SKM-1 (cell line): ENCODE measurements around the gene ARMS2.

Source experiments
- DNase-seq: peaks from one replicate; lab custom pipeline; 2025; ENCODE audit not compliant: unreplicated experiment; lab: John Stamatoyannopoulos, UW

The ARMS2 gene

GRCh38 chr10:122454603-122455080, at the start of gene ARMS2:
Gene ARMS2, plus strand, starts transcription at chr10:122454653. Its CDS starts 75 bp downstream, at chr10:122454728.
- no peak for DNase-seq

DNA sequence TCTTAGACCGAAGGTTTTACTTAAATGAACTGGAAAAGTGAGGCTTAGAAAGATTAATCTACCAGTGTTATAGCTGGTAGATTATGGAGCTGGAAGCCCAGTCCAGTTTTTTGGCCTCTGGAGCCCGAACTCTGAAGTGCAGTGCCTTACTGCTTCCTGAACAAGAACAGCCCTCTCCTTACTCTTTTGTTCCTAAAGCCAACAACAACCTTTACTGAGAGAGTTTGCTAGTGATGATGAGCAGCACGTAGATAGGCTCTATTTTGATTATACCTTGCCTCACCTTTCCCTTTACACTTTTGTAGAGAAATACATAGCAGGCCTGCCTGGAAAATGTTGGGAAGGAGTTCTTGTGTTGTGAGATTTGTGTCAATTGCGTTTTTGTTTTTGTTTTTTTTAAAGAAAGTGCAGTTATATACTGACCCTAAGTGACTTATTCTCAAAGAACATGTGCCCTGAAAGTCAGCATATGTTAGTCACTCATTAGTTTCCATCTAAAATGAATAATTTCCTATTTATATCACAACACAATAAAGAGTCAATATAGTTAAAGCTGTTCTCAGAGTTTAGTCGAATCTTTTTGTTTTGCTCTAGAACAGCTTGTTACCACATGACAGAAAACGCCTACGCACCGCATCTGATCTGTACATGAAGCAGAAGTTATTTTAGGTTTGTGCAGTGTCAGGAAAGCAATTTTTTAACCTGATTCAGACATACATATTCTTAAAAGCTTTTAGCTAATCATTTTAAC, 46.9 kb upstream of the ARMS2 start:
- DNase-seq, result no peak

- DNase-seq, result no peak
Observed at GRCh38 chr10:122413327-122413726, 41.1 kb upstream of the ARMS2 start.

DNA sequence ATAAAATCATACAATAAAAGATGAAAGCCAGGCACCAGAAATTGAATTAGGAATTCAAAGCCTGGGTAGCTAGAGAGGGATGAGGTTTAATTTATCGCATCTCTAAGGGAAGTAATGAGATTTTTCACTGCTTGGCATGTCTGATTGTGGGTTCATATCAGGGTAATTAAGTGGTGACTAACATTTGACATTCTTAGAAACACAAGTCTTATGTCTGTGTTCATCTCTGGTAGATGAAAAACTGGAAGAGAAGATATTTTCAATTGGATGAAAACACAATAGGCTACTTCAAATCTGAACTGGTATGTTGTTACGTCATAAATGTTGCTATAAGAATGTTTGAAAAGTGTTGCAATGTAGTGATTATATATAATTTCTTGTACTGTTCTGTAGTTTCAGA, 36.8 kb upstream of the ARMS2 start:
- DNase-seq, result no peak

DNA sequence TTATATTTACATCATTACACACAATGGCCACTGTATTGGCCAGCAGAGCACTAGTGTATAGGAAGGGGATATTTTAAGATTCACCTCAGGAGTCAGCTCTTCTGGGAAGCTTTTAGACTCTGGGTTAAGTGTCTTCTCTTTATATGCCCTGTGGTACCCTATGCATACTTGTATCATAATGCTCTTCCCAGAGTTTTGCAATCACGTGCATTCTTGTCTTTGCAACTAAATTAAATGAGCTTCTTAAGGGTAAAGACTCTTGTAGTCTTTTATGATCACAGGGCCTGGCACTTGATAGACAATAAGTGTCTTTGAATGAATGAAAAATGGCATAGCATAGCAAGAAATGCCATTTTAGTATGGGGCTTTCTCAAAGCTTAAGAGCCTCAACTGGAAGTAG, 35.4 kb upstream of the ARMS2 start:
- no peak for DNase-seq

DNA sequence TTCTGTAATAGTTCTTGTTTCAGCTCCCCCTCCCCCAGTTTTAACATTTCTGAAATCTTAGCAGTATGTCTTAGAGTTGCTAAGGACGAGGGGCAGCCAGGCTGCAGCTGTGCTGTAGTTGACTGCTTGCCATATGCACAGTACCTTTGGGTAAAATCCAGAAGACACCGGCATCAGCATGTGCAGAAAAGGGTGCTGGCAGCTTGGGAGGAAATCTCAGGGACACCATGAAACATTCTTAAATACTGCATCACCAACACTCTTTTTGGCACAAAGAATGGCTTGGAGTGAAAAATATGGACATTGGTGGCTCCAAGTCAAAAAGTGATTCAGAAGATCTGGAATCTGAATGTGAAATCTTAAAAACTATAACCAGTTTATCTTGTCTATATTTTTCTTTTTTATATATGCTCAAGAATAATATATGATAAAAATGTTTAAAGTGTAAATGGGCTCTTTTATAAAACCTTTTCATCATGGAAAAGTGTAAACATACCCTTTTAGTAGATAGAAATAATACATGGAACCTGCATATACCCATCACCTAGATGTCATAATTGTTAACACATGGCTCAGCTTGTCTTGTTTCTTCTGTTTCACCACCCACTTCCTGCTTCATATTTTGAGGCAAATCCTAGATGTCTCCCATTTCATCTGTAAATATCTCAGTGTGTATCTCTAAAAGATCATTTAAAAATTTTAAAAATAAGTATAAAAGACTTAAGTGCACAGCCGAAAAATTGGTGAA, 34.4 kb upstream of the ARMS2 start:
- no peak for DNase-seq

DNA sequence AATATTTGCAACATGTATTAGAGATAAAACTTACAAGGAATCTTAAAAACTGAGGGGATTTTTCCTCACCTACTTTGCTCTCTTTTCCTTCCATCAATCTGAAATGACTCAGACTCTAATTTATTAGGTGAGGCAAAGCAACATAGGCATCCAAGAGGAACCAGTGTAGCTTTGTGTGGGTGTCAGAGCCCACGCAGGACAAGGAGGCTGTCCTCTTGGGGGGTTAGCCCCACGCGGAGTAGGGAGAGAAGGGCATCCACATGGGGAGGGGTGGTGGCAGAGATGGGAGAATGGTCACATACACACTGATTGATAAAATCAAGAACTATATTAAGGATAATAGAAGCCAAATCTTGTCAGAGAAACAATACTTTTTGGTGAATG, 33.8 kb upstream of the ARMS2 start:
- DNase-seq, result no peak

- no peak for DNase-seq
Observed at GRCh38 chr10:122421054-122421625, 33.3 kb upstream of the ARMS2 start.

GRCh38 chr10:122421742-122422141, 32.7 kb upstream of the ARMS2 start:
- DNase-seq, result peak; percentile 19

GRCh38 chr10:122422266-122422989, 32.0 kb upstream of the ARMS2 start:
- no peak for DNase-seq

DNA sequence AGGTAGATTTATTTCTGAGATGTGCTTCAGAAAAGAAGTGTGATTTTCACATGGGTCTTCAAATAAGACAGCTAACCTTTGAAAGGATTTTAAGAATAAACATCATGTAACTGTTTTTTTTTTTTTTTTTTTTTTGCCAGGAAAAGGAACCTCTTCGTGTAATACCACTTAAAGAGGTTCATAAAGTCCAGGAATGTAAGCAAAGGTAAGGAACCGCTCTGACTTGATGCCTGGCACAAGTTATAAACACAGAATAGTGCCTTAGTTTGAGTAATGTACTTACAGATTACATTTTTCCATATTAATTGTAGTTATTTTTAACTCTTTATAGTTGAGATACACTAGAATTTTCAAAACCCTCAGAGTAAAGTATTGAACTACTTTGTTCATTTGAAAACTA, 30.4 kb upstream of the ARMS2 start:
- DNase-seq, result no peak

GRCh38 chr10:122426829-122427228, 27.6 kb upstream of the ARMS2 start:
- no peak for DNase-seq

- DNase-seq, result no peak
Observed at GRCh38 chr10:122427280-122427679, 27.2 kb upstream of the ARMS2 start.

DNA sequence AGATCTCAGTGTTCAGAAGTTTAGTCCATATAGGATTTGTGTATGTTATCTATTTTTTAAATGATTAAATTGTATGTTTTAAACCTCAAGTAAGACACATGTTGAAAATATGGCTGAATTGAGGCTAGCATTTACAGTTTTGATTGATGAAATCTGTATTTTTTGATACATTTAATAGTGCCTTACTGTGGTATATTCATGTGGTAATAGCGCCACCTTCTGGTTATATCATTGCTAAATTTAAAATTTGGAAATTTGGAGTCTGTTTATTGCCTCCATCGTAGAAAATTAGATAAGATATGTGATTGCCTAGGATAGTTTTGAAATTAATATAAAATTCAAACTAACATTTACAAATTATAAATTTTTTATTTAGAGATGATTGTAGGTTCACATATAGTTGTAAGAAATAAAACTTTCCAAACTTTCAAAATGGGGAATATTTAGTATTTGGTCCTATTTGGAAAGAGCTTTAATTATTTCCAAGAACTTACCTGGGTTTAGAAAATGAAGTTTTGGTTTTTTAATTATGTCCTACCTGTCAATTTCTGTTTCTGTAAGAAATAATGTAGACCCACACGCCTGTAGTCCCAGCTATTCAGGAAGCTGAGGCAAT, 19.1 kb upstream of the ARMS2 start:
- DNase-seq, result peak; percentile 54

DNA sequence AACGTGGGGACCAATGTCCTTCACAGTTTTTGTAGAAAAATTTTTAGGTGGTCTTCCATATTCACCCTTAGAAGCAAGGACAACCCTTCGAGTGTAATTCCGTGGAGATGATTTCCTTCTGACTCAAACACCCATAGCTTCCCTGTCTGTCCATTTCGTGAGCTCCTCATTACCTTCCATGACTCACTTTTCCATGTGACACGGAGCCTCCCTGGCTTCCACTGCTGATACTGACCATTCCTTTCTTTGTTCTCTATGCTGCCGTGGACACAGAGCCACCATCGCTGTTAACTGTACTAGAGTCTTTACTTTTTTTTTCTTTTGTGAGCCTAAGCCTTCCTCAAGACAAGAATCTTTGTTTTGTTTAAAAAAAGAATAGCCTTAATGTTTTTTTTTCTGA, 12.5 kb upstream of the ARMS2 start:
- no peak for DNase-seq

GRCh38 chr10:122445469-122445868, 9.0 kb upstream of the ARMS2 start:
- DNase-seq, result no peak

DNA sequence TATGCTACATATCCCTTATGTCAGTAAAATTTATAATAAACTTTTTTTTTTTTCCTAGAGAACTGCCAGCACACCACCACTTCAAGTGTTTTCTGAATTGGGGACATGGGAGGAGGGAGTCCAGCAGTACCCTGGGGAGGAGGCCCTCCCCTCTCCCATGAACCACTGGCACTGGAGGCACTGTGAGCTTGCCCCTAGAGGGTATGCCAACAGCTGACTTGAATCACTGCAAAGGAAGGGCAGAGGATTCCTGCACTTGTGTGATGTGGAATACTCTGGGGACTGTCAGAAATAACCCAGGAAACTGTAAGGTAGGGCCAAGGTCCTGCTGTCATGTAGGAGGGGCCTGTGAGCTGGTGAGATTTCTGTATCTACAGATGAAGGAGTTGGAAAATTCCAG, 8.5 kb upstream of the ARMS2 start:
- no peak for DNase-seq

DNA sequence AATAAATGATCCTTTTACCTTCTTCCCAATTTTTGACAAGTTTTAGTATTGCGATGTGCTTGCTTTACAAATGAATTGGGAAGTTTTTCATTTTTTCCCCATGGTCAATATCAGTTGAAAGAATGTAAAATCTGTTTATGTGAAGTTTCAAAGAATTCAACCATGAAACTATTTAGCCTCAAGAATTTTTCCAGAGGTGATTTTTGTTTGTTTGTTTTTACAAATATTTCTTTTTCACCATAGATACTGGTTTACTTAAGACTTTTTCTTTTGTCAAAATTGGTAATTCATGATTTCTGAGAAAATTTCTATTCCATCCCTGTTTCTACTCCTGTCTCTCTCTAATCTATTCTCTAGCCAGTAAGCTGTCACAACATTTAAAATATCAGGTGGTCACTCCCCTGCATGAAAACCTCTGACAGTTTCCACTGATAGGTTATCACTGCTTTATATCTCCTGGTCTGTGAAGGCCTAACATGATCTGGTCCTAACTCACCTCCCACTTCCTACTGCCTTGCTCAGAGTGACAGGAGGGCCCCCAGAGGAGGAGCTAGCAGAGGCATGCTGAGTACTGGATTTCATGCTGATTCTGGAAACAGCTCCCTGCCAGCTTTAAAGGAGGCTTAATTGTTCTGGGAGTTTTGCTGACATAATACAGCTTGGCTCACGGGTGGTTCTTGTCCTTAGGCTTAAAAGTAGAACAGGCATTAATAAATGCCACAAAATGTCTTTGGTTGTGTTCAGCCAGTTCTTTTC, 7.6 kb upstream of the ARMS2 start:
- no peak for DNase-seq

DNA sequence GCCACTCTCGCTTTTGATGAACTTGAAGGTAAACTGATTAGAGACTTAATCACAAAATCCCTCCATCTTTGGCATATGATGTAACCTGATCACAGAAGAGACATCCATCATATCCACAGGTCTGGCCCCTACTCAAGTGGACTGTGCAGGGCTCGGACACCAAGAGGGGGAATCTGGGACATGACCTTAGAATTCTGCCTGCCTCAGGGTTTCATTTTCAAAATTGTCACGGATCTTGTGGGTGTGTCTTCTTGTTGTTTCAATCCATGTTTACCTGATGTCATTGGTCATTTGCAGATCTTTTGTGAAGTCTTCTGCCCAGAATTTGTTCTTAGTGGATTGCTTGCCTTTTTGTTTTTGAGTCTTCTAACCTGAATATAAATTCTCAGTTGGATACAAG, 5.9 kb upstream of the ARMS2 start:
- no peak for DNase-seq

GRCh38 chr10:122449153-122449552, 5.3 kb upstream of the ARMS2 start:
- no peak for DNase-seq
